ENCODE results near the gene FKTN.

Gene FKTN

GRCh38 chr9:105678781-105679180 is 120.8 kb downstream of the FKTN start:
- DNase-seq (ENCODE audit: low spot score): no peak

GRCh38 chr9:105679257-105680022 is 121.5 kb downstream of the FKTN start:
- no peak for DNase-seq (ENCODE audit: low spot score)

DNA sequence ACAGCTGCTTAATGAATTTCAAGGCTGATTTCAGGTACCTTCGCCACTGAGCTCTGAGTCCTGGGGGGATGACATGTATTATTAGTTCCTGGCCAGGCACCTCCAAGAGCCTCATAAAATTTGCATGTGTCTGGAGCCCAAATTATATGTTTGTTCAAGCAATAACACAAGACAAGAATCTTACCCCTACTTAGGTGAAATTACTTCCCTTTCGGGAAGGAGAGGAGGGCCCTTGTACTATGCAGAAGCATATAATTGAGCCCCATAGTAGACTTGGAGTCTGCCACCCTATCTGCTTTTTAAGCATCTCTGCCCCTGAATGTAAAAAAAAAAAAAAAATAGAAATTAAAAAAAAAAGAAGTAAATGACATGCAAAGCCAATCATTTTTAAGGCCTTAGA is 123.4 kb downstream of the FKTN start:
- no peak for DNase-seq (ENCODE audit: low spot score)

- DNase-seq (ENCODE audit: low spot score): no peak
Measured at GRCh38 chr9:105681724-105682123, 123.8 kb downstream of the FKTN start.

GRCh38 chr9:105683688-105684275 is 125.9 kb downstream of the FKTN start:
- DNase-seq (ENCODE audit: low spot score): no peak

DNA sequence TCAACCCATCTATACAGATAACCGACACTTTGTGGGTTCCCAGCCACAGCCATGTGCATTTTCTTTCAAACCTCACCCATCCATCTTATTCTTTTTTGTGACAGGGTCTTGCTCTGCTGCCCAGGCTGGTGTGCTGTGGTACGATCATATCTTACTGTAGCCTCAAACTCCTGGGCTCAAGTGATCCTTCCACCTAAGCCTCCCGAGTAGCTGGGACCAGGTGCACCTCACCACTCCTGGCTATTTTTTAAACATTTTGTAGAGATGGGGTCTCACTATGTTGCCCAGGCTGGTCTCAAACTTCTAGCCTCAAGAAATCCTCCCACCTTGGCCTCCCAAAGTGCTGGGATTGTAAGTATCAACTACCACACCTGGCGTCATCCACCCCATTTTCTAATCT is 129.0 kb downstream of the FKTN start:
- no peak for DNase-seq (ENCODE audit: low spot score)

Data from hematopoietic multipotent progenitor cell treated with erythropoietin and hydrocortisone succinate and interleukin-3 and kit ligand, for 15 days (in vitro differentiated cells).